HepG2 (cell line): ENCODE results near the gene KXD1. TPM values are rescaled to one million over a fixed set of nuclear protein-coding genes. Genes with fewer than 3 reads are reported as not detected.

Experiments
- CBX1 ChIP-seq: IDR thresholded peaks from one replicate; pipeline ENCODE4 v1.6.1; 2016; ENCODE audit warnings: antibody characterized with exemption, low read depth
- DPF2 ChIP-seq: sonication (generic); formaldehyde crosslinking; IDR thresholded peaks from 2 replicates; pipeline ENCODE4 v1.4.0; 2020; ENCODE audit warnings: mild to moderate bottlenecking, low read depth, missing genetic modification reagents, borderline replicate concordance
- ELF4 ChIP-seq: sonication (generic); formaldehyde crosslinking; IDR thresholded peaks from 2 replicates; pipeline ENCODE4 v1.5.0; 2020; ENCODE audit warnings: missing genetic modification reagents, mild to moderate bottlenecking, moderate library complexity, borderline replicate concordance
- FOSL2 ChIP-seq: sonication (generic); formaldehyde crosslinking; IDR thresholded peaks from 2 replicates; pipeline ENCODE4 v1.4.0; 2020; ENCODE audit warnings: missing genetic modification reagents
- NFE2L2 ChIP-seq: fragments of 150-350 bp; IDR thresholded peaks from 2 replicates; pipeline ENCODE4 v1.6.1; 2014; ENCODE audit warnings: low read length
- NR3C1 ChIP-seq: sonication (generic); formaldehyde crosslinking; IDR thresholded peaks from 2 replicates; pipeline ENCODE4 v1.4.0; 2020; ENCODE audit warnings: missing genetic modification reagents
- PHB2 ChIP-seq: fragments of 450-650 bp; IDR thresholded peaks from 2 replicates; pipeline ENCODE4 v1.6.1; 2018; ENCODE audit not compliant: partially characterized antibody
- RAD51 ChIP-seq: fragments of 450-650 bp; IDR thresholded peaks from 2 replicates; pipeline ENCODE4 v1.6.1; 2016; ENCODE audit warnings: borderline replicate concordance
- RORA ChIP-seq: sonication (generic); formaldehyde crosslinking; IDR thresholded peaks from 2 replicates; pipeline ENCODE4 v1.5.0; 2020; ENCODE audit warnings: mild to moderate bottlenecking, missing genetic modification reagents, moderate library complexity
- SP4 ChIP-seq: sonication (generic); formaldehyde crosslinking; IDR thresholded peaks from 2 replicates; pipeline ENCODE4 v1.8.1; 2023; ENCODE audit warnings: mild to moderate bottlenecking, missing genetic modification reagents
- SRSF1 ChIP-seq: fragments of 200-400 bp; formaldehyde crosslinking; optimal IDR thresholded peaks from 2 replicates; pipeline ENCODE3; 2017; ENCODE audit warnings: mild to moderate bottlenecking, low read depth, low read length, moderate library complexity
- TCF7L2 ChIP-seq: IDR thresholded peaks from 2 replicates; pipeline ENCODE4 v1.6.1; 2011; ENCODE audit warnings: mild to moderate bottlenecking, low read depth, low read length, moderate library complexity
- TP53 ChIP-seq: sonication (generic); formaldehyde crosslinking; conservative IDR thresholded peaks from 2 replicates; pipeline ENCODE4 v1.4.0; 2020; ENCODE audit warnings: missing genetic modification reagents
- ZFYVE20 ChIP-seq: sonication (generic); formaldehyde crosslinking; IDR thresholded peaks from 2 replicates; pipeline ENCODE4 v1.8.0; 2023; ENCODE audit warnings: low read depth, mild to moderate bottlenecking, moderate library complexity, missing genetic modification reagents, borderline replicate concordance
- ZNF160 ChIP-seq: sonication (generic); formaldehyde crosslinking; IDR thresholded peaks from 2 replicates; pipeline ENCODE4 v1.8.0; 2022; ENCODE audit warnings: mild to moderate bottlenecking, inconsistent platforms, missing genetic modification reagents
- ZNF484 ChIP-seq: sonication (generic); formaldehyde crosslinking; IDR thresholded peaks from 2 replicates; pipeline ENCODE4 v1.5.1; 2020; ENCODE audit warnings: mild to moderate bottlenecking, low read depth, missing genetic modification reagents, borderline replicate concordance
- ZNF598 ChIP-seq: sonication (generic); formaldehyde crosslinking; IDR thresholded peaks from 2 replicates; pipeline ENCODE4 v1.5.1; 2020; ENCODE audit warnings: mild to moderate bottlenecking, missing genetic modification reagents, borderline replicate concordance
- ZNF619 ChIP-seq: sonication (generic); formaldehyde crosslinking; IDR thresholded peaks from 2 replicates; pipeline ENCODE4 v1.4.0; 2020; ENCODE audit warnings: mild to moderate bottlenecking, missing genetic modification reagents
- ZNF737 ChIP-seq: sonication (generic); formaldehyde crosslinking; IDR thresholded peaks from 2 replicates; pipeline ENCODE4 v1.5.0; 2020; ENCODE audit warnings: missing genetic modification reagents, mild to moderate bottlenecking, borderline replicate concordance
- polyA plus RNA-seq, 8 experiments: library from polyadenylated mRNA; depleted of rRNA in 3 of 8; stranded (reverse) in 7 of 8; unstranded in 1 of 8; fragments of >200 nt; fragmentation: Illumina TruSeq in 4 of 8; extraction: Trizol in 4 of 8; gene quantifications; 2 replicates each; pipeline versions ENCODE4 v1.2.1 to v1.2.3, GENCODE V29; 2011 to 2016; ENCODE audit warnings: low read depth in 4 of 8, missing spikeins in 1 of 8, mixed read lengths in 1 of 8; ENCODE audit not compliant: insufficient read depth in 1 of 8
- total RNA-seq, 5 experiments: library from RNA; depleted of rRNA; stranded (reverse); fragments of >200 nt; fragmentation: Illumina TruSeq; extraction: Trizol; gene quantifications; 2 replicates each; pipeline ENCODE4 v1.2.3, GENCODE V29; 2016; ENCODE audit warnings: low read depth in 1 of 5
- TF ChIP-seq, protein P1 (sequence below): sonication (generic); formaldehyde crosslinking; IDR thresholded peaks from 2 replicates; pipeline ENCODE4 v1.5.0; 2020; ENCODE audit warnings: mild to moderate bottlenecking, missing genetic modification reagents
- TF ChIP-seq, protein P2 (sequence below): IDR thresholded peaks from 2 replicates; pipeline ENCODE4 v1.6.1; 2016
- TF ChIP-seq, protein P3 (sequence below): sonication (generic); formaldehyde crosslinking; IDR thresholded peaks from 2 replicates; pipeline ENCODE4 v1.5.0; 2020; ENCODE audit warnings: mild to moderate bottlenecking, missing genetic modification reagents, borderline replicate concordance
- TF ChIP-seq, protein P4 (sequence below): fragments of 450-650 bp; IDR thresholded peaks from 2 replicates; pipeline ENCODE4 v1.6.1; 2017
- TF ChIP-seq, protein P5 (sequence below): sonication (generic); formaldehyde crosslinking; IDR thresholded peaks from 2 replicates; pipeline ENCODE4 v1.4.0; 2020; ENCODE audit warnings: missing genetic modification reagents, low read depth, mild to moderate bottlenecking, borderline replicate concordance

KXD1 gene
- total and polyA plus RNA-seq, 2 of the 13 experiments (the other 11 are each of a cell fraction or from before 2014, with no cell fraction given), result 44.6 to 143 TPM

DNA sequence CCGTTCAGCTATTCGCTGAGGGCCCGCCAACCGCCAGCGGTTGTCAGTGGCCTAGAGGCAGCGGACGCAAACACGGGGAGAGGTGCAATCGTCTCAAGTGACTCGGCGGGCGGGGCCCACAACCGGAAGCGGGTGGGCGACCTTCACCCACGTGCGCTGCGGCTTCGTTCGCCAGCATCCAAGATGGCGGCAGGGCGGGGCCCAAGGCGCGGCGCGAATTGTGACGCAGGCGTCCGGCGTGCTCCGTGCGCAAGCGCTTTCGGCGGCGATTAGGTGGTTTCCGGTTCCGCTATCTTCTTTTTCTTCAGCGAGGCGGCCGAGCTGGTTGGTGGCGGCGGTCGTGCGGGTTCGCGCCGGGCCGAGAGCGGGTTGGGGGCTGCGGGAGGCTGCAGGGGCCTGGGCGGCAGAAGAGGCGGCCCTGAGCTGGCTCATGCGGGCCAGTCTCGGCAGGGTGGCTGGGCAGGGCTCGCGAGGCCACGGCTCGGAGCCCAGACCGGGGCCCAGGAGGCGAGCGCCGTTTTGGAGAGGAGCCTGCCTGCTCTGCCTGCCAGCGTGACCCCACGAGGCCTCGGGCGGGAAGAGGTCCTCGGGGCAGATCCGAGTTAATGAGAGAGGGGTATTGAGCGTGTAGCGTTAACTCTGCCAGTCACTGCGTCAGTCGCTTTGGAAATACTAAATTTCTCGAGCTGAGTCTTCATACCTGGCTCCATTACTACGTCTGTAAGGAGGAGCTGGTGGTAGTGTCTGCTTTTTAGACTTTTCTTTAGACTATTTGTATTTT lies 14.1 kb downstream of the KXD1 start, which contains the start of gene UBA52 (continued):
- TF ChIP-seq PHB2 (no peak), TP53 (CRISPR knock-in tag) (0 out of 2 replicates have a peak, but pooled peaks have one; percentile 23), ZNF598 (CRISPR knock-in tag) (peak; percentile 76; the same call in 1 of the 2 replicates), NFE2L2 (no peak), RAD51 (peak; percentile 43; the same call in 1 of the 2 replicates), ZNF484 (CRISPR knock-in tag) (no peak; the same call in 1 of the 2 replicates), SP4 (peak; percentile 99), RORA (CRISPR knock-in tag) (no peak), TCF7L2 (no peak), NR3C1 (CRISPR knock-in tag) (no peak), FOSL2 (CRISPR knock-in tag) (peak; percentile 81), ZNF619 (CRISPR knock-in tag) (peak; percentile 93), ELF4 (CRISPR knock-in tag) (peak; percentile 59; the same call in 1 of the 2 replicates), ZFYVE20 (CRISPR knock-in tag) (peak; percentile 88; the same call in 1 of the 2 replicates), ZNF160 (CRISPR knock-in tag) (peak; percentile 71), CBX1 (peak; percentile 84), SRSF1 (no peak), DPF2 (CRISPR knock-in tag) (no peak; the same call in 1 of the 2 replicates), ZNF737 (no peak)
- TF ChIP-seq, protein P1, sequence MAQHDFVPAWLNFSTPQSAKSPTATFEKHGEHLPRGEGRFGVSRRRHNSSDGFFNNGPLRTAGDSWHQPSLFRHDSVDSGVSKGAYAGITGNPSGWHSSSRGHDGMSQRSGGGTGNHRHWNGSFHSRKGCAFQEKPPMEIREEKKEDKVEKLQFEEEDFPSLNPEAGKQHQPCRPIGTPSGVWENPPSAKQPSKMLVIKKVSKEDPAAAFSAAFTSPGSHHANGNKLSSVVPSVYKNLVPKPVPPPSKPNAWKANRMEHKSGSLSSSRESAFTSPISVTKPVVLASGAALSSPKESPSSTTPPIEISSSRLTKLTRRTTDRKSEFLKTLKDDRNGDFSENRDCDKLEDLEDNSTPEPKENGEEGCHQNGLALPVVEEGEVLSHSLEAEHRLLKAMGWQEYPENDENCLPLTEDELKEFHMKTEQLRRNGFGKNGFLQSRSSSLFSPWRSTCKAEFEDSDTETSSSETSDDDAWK (CRISPR knock-in tag), result no peak
- TF ChIP-seq, protein P2, sequence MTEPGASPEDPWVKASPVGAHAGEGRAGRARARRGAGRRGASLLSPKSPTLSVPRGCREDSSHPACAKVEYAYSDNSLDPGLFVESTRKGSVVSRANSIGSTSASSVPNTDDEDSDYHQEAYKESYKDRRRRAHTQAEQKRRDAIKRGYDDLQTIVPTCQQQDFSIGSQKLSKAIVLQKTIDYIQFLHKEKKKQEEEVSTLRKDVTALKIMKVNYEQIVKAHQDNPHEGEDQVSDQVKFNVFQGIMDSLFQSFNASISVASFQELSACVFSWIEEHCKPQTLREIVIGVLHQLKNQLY (CRISPR knock-in tag), result peak; percentile 90
- TF ChIP-seq, protein P3, sequence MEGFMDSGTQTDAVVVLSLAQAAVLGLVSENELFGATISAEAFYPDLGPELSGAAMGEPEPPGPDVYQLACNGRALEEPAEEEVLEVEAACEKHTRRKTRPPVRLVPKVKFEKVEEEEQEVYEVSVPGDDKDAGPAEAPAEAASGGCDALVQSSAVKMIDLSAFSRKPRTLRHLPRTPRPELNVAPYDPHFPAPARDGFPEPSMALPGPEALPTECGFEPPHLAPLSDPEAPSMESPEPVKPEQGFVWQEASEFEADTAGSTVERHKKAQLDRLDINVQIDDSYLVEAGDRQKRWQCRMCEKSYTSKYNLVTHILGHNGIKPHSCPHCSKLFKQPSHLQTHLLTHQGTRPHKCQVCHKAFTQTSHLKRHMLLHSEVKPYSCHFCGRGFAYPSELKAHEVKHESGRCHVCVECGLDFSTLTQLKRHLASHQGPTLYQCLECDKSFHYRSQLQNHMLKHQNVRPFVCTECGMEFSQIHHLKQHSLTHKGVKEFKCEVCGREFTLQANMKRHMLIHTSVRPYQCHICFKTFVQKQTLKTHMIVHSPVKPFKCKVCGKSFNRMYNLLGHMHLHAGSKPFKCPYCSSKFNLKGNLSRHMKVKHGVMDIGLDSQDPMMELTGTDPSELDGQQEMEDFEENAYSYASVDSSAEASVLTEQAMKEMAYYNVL (CRISPR knock-in tag), result peak; percentile 18; the same call in 1 of the 2 replicates
- TF ChIP-seq, protein P4, sequence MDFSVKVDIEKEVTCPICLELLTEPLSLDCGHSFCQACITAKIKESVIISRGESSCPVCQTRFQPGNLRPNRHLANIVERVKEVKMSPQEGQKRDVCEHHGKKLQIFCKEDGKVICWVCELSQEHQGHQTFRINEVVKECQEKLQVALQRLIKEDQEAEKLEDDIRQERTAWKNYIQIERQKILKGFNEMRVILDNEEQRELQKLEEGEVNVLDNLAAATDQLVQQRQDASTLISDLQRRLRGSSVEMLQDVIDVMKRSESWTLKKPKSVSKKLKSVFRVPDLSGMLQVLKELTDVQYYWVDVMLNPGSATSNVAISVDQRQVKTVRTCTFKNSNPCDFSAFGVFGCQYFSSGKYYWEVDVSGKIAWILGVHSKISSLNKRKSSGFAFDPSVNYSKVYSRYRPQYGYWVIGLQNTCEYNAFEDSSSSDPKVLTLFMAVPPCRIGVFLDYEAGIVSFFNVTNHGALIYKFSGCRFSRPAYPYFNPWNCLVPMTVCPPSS, result no peak
- TF ChIP-seq, protein P5, sequence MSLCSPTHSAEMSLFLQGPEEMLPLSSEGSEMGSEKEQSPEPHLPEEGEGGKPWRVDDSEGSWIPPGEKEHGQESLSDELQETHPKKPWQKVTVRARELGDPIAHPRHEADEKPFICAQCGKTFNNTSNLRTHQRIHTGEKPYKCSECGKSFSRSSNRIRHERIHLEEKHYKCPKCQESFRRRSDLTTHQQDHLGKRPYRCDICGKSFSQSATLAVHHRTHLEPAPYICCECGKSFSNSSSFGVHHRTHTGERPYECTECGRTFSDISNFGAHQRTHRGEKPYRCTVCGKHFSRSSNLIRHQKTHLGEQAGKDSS (CRISPR knock-in tag), result peak; percentile 90; the same call in 1 of the 2 replicates
